Measurements from ENCODE around the gene SACM1L.
"Not testable (repeated sequence)": the region's sequence is repeated elsewhere in the genome, so short reads cannot be mapped to it uniquely, and the experiment has no call there.

The SACM1L gene

GRCh38 chr3:45741247-45741646 is 52.1 kb downstream of the SACM1L start:
- H3K27ac Mint-ChIP-seq: peak overlapping the region; percentile 92
- H3K4me1 Mint-ChIP-seq: peaks cover 39% of the 10 kb centered on the region
- peak overlapping the region; percentile 31 for H3K4me3 Mint-ChIP-seq
- H3K36me3 Mint-ChIP-seq: peaks cover 19% of the 10 kb centered on the region
- H3K27me3 Mint-ChIP-seq: no peaks in the 10 kb centered on the region
- no peaks in the 10 kb centered on the region for H3K9me3 Mint-ChIP-seq

GRCh38 chr3:45741742-45742460 is 52.7 kb downstream of the SACM1L start:
- H3K4me3 Mint-ChIP-seq: no peak overlapping the region
- peaks cover 16% of the 10 kb centered on the region for H3K36me3 Mint-ChIP-seq
- H3K4me1 Mint-ChIP-seq: peaks cover 36% of the 10 kb centered on the region
- no peaks in the 10 kb centered on the region for H3K27me3 Mint-ChIP-seq
- no peaks in the 10 kb centered on the region for H3K9me3 Mint-ChIP-seq
- H3K27ac Mint-ChIP-seq: peak overlapping the region; percentile 92

GRCh38 chr3:45742461-45743089 is 53.4 kb downstream of the SACM1L start:
- H3K27me3 Mint-ChIP-seq: no peaks in the 10 kb centered on the region
- H3K27ac Mint-ChIP-seq: peak overlapping the region; percentile 15
- peaks cover 34% of the 10 kb centered on the region for H3K4me1 Mint-ChIP-seq
- H3K9me3 Mint-ChIP-seq: no peaks in the 10 kb centered on the region
- H3K36me3 Mint-ChIP-seq: peaks cover 14% of the 10 kb centered on the region
- no peak overlapping the region for H3K4me3 Mint-ChIP-seq

GRCh38 chr3:45746165-45746776 is 57.1 kb downstream of the SACM1L start:
- peaks cover 11% of the 10 kb centered on the region for H3K36me3 Mint-ChIP-seq
- no peaks in the 10 kb centered on the region for H3K9me3 Mint-ChIP-seq
- H3K4me3 Mint-ChIP-seq: no peak overlapping the region
- peaks cover 12% of the 10 kb centered on the region for H3K4me1 Mint-ChIP-seq
- H3K27me3 Mint-ChIP-seq: no peaks in the 10 kb centered on the region
- no peak overlapping the region for H3K27ac Mint-ChIP-seq

- Mint-ChIP-seq H3K9me3 (no peaks in the 10 kb centered on the region), H3K36me3 (peaks cover 8% of the 10 kb centered on the region), H3K4me1 (peaks cover 5% of the 10 kb centered on the region), H3K27me3 (no peaks in the 10 kb centered on the region), H3K27ac (no peak overlapping the region), H3K4me3 (no peak overlapping the region)
Measured at GRCh38 chr3:45746777-45747622, 57.8 kb downstream of the SACM1L start.

GRCh38 chr3:45748068-45748467 is 58.9 kb downstream of the SACM1L start:
- no peak overlapping the region for H3K4me3 Mint-ChIP-seq
- no peaks in the 10 kb centered on the region for H3K4me1 Mint-ChIP-seq
- no peak overlapping the region for H3K27ac Mint-ChIP-seq

GRCh38 chr3:45749036-45749600 is 59.9 kb downstream of the SACM1L start:
- H3K4me3 Mint-ChIP-seq, H3K27ac Mint-ChIP-seq, H3K9me3 Mint-ChIP-seq, H3K27me3 Mint-ChIP-seq, H3K4me1 Mint-ChIP-seq, H3K36me3 Mint-ChIP-seq: not testable (repeated sequence)

More at GRCh38 chr3:45748068-45748467, 58.9 kb downstream of the SACM1L start:
- Mint-ChIP-seq H3K9me3 (no peaks in the 10 kb centered on the region), H3K27me3 (no peaks in the 10 kb centered on the region), H3K36me3 (peaks cover 8% of the 10 kb centered on the region)

GRCh38 chr3:45749880-45750279 is 60.7 kb downstream of the SACM1L start:
- H3K27ac Mint-ChIP-seq: no peak overlapping the region
- H3K4me3 Mint-ChIP-seq: no peak overlapping the region
- H3K4me1 Mint-ChIP-seq: no peaks in the 10 kb centered on the region
- no peaks in the 10 kb centered on the region for H3K9me3 Mint-ChIP-seq
- H3K36me3 Mint-ChIP-seq: peaks cover 8% of the 10 kb centered on the region
- no peaks in the 10 kb centered on the region for H3K27me3 Mint-ChIP-seq

GRCh38 chr3:45751537-45752242 is 62.5 kb downstream of the SACM1L start:
- Mint-ChIP-seq H3K9me3 (no peaks in the 10 kb centered on the region), H3K4me3 (no peak overlapping the region), H3K27me3 (no peaks in the 10 kb centered on the region), H3K36me3 (peaks cover 5% of the 10 kb centered on the region), H3K4me1 (no peaks in the 10 kb centered on the region), H3K27ac (no peak overlapping the region)

- no peak overlapping the region for H3K4me3 Mint-ChIP-seq
- H3K9me3 Mint-ChIP-seq: no peaks in the 10 kb centered on the region
- H3K27ac Mint-ChIP-seq: no peak overlapping the region
- H3K36me3 Mint-ChIP-seq: peaks cover under 1% of the 10 kb centered on the region
- H3K4me1 Mint-ChIP-seq: no peaks in the 10 kb centered on the region
- H3K27me3 Mint-ChIP-seq: no peaks in the 10 kb centered on the region
Measured at GRCh38 chr3:45753095-45753494, 63.9 kb downstream of the SACM1L start.

GRCh38 chr3:45754461-45754860 is 65.3 kb downstream of the SACM1L start:
- Mint-ChIP-seq H3K4me1 (no peaks in the 10 kb centered on the region), H3K4me3 (no peak overlapping the region), H3K27ac (no peak overlapping the region), H3K27me3 (no peaks in the 10 kb centered on the region), H3K36me3 (no peaks in the 10 kb centered on the region), H3K9me3 (no peaks in the 10 kb centered on the region)

GRCh38 chr3:45756055-45756454 is 66.9 kb downstream of the SACM1L start:
- Mint-ChIP-seq H3K4me3 (no peak overlapping the region), H3K27me3 (no peaks in the 10 kb centered on the region), H3K9me3 (no peaks in the 10 kb centered on the region), H3K27ac (no peak overlapping the region), H3K4me1 (no peaks in the 10 kb centered on the region), H3K36me3 (no peaks in the 10 kb centered on the region)

GRCh38 chr3:45757141-45757540 is 67.9 kb downstream of the SACM1L start:
- H3K4me3 Mint-ChIP-seq, H3K36me3 Mint-ChIP-seq, H3K9me3 Mint-ChIP-seq, H3K4me1 Mint-ChIP-seq, H3K27ac Mint-ChIP-seq, H3K27me3 Mint-ChIP-seq: not testable (repeated sequence)

- Mint-ChIP-seq H3K36me3 (no peaks in the 10 kb centered on the region), H3K27me3 (no peaks in the 10 kb centered on the region), H3K27ac (no peak overlapping the region), H3K9me3 (no peaks in the 10 kb centered on the region), H3K4me1 (no peaks in the 10 kb centered on the region), H3K4me3 (no peak overlapping the region)
Measured at GRCh38 chr3:45758871-45759270, 69.7 kb downstream of the SACM1L start.

GRCh38 chr3:45759851-45760250 is 70.7 kb downstream of the SACM1L start:
- Mint-ChIP-seq H3K9me3 (no peaks in the 10 kb centered on the region), H3K27me3 (no peaks in the 10 kb centered on the region), H3K27ac (no peak overlapping the region), H3K4me1 (no peaks in the 10 kb centered on the region), H3K36me3 (no peaks in the 10 kb centered on the region), H3K4me3 (no peak overlapping the region)
